Head of caudate nucleus (tissue), 42 donors: ENCODE data around the gene ANKRD44.
A peak's percentile ranks its signal among the peaks of the same experiment; 100 is the strongest.

Experiments used
- DNase-seq, 42 donors: peaks; one replicate each; pipeline versions ENCODE4 v3.0.0 to v3.0.0-alpha.2; 2020 to 2021; ENCODE audit warnings: mixed read lengths in 7 of 42
- intact Hi-C: fragments of 100-400 bp; cut with DNase I; formaldehyde crosslinking; loops from one replicate; pipeline ENCODE4 v1.15.0; 2022

ANKRD44 gene

DNA sequence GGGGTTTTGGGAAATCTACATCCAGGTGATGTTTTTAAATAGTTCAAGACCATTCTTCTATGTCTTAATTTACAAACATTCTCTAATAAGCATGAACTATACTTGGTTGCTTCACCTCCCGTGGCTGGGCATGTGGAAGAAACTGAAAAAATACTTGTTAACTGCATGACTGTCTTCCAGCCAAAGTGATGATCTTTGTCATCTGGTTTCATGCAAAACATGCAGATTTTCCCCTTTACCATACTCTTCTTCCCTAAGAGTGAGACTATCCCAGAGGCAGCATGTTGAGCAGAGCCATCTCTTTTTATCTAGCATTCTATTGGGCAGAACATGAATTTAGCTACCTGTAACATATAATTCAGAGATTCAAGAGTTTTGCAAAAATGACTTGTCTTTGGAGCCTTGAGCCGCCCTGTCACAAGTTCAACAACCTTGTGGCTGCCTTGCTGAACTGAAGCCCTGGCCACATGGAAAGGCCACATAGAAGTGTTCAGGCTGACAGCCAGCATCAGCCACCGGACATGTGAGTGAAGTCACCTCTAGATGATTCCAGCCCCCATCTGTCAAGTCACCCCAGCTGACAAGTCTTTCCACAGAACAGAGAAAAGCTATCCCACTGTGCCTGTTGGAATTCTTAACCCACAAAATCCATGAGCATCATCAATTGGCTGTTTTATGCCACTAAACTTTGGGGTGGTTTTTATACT is 142.8 kb downstream of the ANKRD44 start:
- peak in 1 of 42 donors; percentile 22 for DNase-seq
- intact Hi-C loops, result loop anchor here (5.0 kb wide), 1 partner anchor 150 kb away; no protein-coding TSS in a partner anchor

DNA sequence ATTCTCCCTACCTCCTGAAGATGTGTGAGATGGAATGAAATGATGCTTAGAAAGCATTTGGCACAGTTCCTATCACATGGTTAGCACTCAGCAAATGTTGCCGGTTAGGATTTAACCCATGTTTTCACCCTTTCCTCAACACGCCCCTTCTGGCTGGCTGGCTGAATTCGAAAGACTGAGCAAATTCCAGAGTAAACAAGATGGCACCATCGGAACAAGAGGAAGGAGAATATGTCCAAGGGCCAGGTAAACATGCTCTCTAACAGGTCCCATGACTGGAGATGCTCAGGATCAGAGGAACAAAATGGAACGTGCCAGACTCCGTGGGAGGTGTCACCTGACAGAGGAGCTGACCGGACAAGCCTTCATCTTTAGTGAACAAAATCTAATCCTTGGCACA is 145.6 kb downstream of the ANKRD44 start:
- DNase-seq, result no peak
- intact Hi-C loops, result loop anchor here (5.0 kb wide), 1 partner anchor 148 kb away; no protein-coding TSS in a partner anchor

- peak in 38 of 42 donors; percentile 11 to 73 (median 48) for DNase-seq
- intact Hi-C loops, result no loop called here
These were observed 146.3 kb downstream of the ANKRD44 start for GRCh38 chr2:197164141-197164754.

- DNase-seq, result peak in 3 of 42 donors; percentile 17 to 47 (median 23)
- intact Hi-C loops, result no loop called here
These were observed 146.9 kb downstream of the ANKRD44 start for GRCh38 chr2:197163712-197164140.

GRCh38 chr2:197161774-197162173 is 148.8 kb downstream of the ANKRD44 start:
- intact Hi-C loops, result no loop called here
- no peak for DNase-seq

DNA sequence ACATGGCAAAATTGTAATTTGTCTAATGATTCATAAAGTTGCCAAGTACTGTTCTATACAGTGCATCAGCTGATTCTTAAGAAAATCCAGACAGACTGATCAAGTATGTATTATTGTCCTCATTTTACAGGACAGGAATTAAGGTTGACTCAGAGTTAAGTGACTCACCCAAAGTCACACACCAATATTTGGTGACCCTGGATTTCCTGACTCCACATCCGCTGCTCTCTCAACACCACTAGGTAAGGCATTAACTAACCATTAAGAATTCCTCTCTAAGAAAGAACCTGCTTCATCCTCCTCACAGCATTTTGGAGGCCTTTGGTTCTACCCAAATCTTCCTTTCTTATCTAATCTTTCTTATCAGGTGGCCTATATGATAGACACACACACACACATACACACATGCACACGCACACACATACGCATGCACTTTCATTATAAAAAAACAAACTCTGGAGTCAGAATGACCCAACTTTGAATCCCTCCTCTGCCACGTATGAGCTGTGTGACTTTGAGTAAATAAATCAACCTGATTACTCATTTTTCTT is 150.8 kb downstream of the ANKRD44 start:
- DNase-seq, result no peak
- intact Hi-C loops, result no loop called here

DNA sequence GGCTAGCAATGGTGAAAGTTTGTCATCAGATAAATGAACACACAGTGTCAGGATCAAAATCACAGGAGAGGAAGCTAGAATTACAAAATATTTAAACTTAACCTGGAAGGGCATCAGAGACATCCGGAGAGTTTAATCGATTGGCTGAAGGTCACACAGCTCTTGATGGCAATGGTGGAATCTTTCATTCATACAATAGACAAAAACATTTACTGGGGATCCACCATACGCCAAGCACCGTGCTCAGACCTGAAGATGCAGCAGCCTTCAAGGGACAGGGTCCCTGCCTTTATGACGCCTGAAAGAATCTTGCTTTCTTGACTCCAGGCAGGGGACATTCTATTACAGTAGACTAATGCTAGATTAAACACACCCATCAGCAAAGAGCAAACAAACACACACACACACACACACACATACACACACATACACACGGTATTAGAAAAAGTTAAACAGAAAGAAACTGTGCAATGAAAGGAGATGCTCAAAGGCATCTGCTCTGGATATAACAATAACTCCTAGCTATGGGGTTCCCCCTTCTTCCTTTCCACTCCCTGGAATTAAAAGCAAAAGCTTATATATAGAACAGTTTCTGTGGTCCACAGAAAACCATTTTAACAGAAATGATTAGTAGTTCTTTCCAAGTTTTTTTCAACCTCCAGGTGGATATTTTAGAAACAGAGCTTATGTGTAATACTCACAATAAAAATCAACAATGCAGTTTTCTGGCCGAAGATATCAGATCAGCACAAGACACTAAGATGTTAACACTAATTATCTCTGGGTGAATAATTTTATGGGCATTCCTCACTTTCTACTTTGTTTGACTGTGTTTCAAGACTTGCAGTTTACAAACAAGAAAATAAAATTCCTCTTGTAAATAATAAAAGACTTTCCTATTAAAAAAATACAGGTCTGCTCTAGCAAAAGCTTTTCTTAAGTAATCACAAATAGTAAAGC is 151.7 kb downstream of the ANKRD44 start:
- no peak for DNase-seq
- intact Hi-C loops, result no loop called here

GRCh38 chr2:197157879-197158537 is 152.6 kb downstream of the ANKRD44 start:
- intact Hi-C loops, result no loop called here
- DNase-seq, result no peak

- intact Hi-C loops, result no loop called here
- DNase-seq, result no peak
These were observed 153.8 kb downstream of the ANKRD44 start for GRCh38 chr2:197156771-197157170.

DNA sequence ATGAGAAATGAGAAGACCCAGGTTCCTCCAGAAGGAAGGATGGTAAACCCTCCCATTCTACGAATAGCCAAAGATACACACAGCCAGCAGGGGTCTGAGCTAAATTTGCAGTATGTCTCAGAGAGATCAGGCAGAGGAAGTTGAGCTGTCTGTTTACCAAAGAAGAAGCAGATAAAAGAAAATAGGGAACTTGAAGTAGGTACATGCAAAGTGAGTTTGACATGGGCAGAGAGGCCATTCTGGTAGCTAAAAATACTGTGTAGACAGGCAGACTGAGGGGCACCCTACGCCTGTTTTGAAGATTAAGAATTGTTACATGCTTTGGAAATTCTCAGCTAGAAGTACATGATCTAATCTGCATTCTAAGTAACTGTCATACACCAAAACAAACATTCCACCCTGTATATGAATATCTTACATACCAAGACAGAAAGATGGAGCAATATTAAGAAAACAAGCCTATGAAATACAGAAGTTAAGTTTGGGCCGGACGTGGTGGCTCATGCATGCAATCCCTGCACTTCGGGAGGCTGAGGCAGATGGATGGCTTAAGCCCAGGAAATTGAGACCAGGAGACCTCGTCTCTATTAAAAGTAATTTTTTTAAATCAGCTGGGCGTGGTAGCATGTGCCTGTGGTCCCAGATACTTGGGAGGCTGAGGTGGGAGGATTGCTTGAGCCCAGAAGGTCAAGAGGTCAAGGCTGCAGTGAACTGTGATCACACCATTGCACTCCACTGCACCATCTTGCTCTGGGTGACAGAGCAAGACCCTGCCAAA is 157.9 kb downstream of the ANKRD44 start:
- intact Hi-C loops, result no loop called here
- peak in 1 of 42 donors; percentile 43 for DNase-seq

GRCh38 chr2:197149546-197149945 is 161.0 kb downstream of the ANKRD44 start:
- DNase-seq, result no peak
- intact Hi-C loops, result no loop called here

DNA sequence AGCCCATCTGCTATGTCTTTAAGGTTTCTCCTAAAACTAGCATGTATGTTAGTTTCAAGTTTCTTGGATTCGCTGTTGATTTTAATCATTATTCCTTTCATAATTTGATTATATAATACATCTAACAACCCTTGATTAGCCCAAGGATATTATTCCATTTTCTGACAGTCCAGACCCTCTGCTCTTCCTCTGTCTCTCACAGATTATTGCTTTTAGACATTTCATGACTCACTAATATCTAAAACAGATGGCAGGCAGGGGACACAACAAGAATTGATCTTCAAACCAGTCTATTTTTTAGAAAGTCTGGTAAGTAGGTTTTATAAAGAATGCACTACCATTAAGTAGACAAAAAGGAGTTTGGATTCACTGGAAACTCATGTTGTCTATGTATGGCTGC is 162.2 kb downstream of the ANKRD44 start:
- DNase-seq, result no peak
- intact Hi-C loops, result no loop called here

- intact Hi-C loops, result no loop called here
These were observed 162.6 kb downstream of the ANKRD44 start for GRCh38 chr2:197147942-197148341.

GRCh38 chr2:197146995-197147394 is 163.6 kb downstream of the ANKRD44 start:
- no peak for DNase-seq
- intact Hi-C loops, result no loop called here

More at GRCh38 chr2:197147942-197148341, 162.6 kb downstream of the ANKRD44 start:
- DNase-seq, result no peak

DNA sequence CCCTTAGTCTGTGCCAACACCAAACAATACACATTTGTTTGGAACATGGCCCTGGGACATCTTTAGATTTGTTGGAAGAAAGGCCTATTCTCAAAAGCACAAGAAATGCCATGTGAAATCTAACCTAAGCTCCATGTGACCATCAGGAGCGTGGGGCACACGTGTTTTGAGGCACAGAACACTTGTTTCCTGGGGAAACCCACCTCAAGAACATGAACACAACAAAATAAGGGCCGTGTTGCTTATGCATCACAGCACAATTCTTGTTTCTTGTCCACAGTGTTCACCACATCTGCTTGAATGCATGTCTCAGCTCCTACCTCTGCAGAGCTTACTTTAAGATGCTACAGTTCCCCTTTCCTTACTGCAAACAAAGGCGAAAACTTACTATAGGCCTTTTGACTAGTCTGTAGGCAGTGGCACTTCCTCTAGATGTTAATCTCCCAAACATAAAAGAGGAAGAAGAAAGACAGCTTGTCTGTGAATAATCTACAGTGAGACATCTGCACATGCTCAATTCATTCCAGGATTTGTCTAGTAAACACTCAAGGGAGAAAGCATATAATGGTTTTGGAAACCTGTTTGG is 165.0 kb downstream of the ANKRD44 start:
- intact Hi-C loops, result no loop called here
- DNase-seq, result peak in 1 of 42 donors; percentile 30

- intact Hi-C loops, result no loop called here
- no peak for DNase-seq
These were observed 166.4 kb downstream of the ANKRD44 start for GRCh38 chr2:197144183-197144582.

GRCh38 chr2:197141702-197142473 is 168.7 kb downstream of the ANKRD44 start:
- intact Hi-C loops, result no loop called here
- no peak for DNase-seq
